Measurements from ENCODE around the gene SHISA7.

- TF ChIP-seq NRF1 (IDR thresholded peaks at IDR 0.05; ENCODE audit: low read depth, low read length) (no peak), USF2 (IDR thresholded peaks at IDR 0.05; ENCODE audit: borderline replicate concordance, low read depth, low read length) (no peak), EZH2phosphoT487 (IDR thresholded peaks at IDR 0.05; ENCODE audit: borderline replicate concordance, low read depth) (no peak), RFX5 (IDR thresholded peaks at IDR 0.05; ENCODE audit: low read length) (no peak), CTCF (IDR thresholded peaks at IDR 0.05) (no peak), POLR2AphosphoS5 (IDR thresholded peaks at IDR 0.05; ENCODE audit: low read depth, low read length) (no peak), ZBTB33 (IDR thresholded peaks at IDR 0.05; ENCODE audit: borderline replicate concordance, low read depth) (no peak)
These were observed 52.6 kb downstream of the SHISA7 start for GRCh38 chr19:55390461-55390880.
